H1 (cell line): Measurements from ENCODE around the gene CDKN2A. TPM values are rescaled to one million over a fixed set of nuclear protein-coding genes. Genes with fewer than 3 reads are reported as not detected.

ENCODE experiments used
- CBX5 ChIP-seq: fragments of 300-800, 300-1000 bp; sonication (generic); IDR thresholded peaks from 2 replicates; pipeline ENCODE4 v1.7.1; 2016; ENCODE audit warnings: antibody characterized with exemption, low read length, low read depth
- CBX8 ChIP-seq: fragments of 300-800, 300-1000 bp; sonication (generic); IDR thresholded peaks from 2 replicates; pipeline ENCODE4 v1.7.1; 2016; ENCODE audit warnings: low read depth, low read length, borderline replicate concordance
- GTF2F1 ChIP-seq: IDR thresholded peaks from 2 replicates; pipeline ENCODE4 v1.6.1; 2012; ENCODE audit warnings: low read depth, low read length, improper control_type of control experiment, borderline replicate concordance
- POLR2AphosphoS5 ChIP-seq: IDR thresholded peaks from 2 replicates; pipeline ENCODE4 v1.6.1; 2011; ENCODE audit warnings: low read depth, low read length
- POU5F1 ChIP-seq: IDR thresholded peaks from 2 replicates; pipeline ENCODE4 v1.6.1; 2011; ENCODE audit warnings: low read depth, mild to moderate bottlenecking, low read length, moderate library complexity
- SIRT6 ChIP-seq: IDR thresholded peaks from one replicate; pipeline ENCODE4 v1.7.1; 2012; ENCODE audit warnings: low read length, inconsistent platforms
- ZNF274 ChIP-seq: IDR thresholded peaks from 2 replicates; pipeline ENCODE4 v1.7.0; 2012; ENCODE audit warnings: low read length, borderline replicate concordance; ENCODE audit errors: extremely low read depth
- polyA plus RNA-seq, 7 experiments: library from polyadenylated mRNA; depleted of rRNA in 3 of 7; stranded (reverse) in 5 of 7; unstranded in 2 of 7; fragments of >200 nt in 5 of 7; fragments of 200-250 nt in 2 of 7; gene quantifications; 1 replicate in 5 of 7; 2 replicates in 1 of 7; 4 replicates in 1 of 7; pipeline versions ENCODE4 v1.2.1 to v1.2.3, GENCODE V29; 2011 to 2013; ENCODE audit warnings: missing spikeins in 2 of 7, mixed read lengths in 2 of 7
- total RNA-seq: library from RNA; stranded (reverse); fragmentation: NEBNext Ultra II Directional; extraction: Animal tissue kit (Norgen Biotek cat#: 25700); gene quantifications from 2 replicates; pipeline ENCODE4 v1.2.1, GENCODE V29; 2021

The CDKN2A gene
- total and polyA plus RNA-seq, 2 of the 8 experiments (the other 6 are each of a cell fraction or from before 2014, with no cell fraction given), result 0.51 to 0.73 TPM

- TF ChIP-seq POLR2AphosphoS5 (no peak), SIRT6 (no peak), POU5F1 (no peak), ZNF274 (no peak), CBX8 (no peak), GTF2F1 (no peak), CBX5 (no peak)
- TF ChIP-seq, all 59 proteins: peak for 11
Measured at GRCh38 chr9:21995006-21995665, 944 bp upstream of the CDKN2A start (continued).
